Activated effector memory CD4-positive, alpha-beta T cell treated with anti-CD3 and anti-CD28 coated beads, Interleukin-2, amount 50 U/mL, for 16 hours (primary cell): ENCODE results near the gene SLC19A1.
"Not testable (repeated sequence)": the region's sequence is repeated elsewhere in the genome, so short reads cannot be mapped to it uniquely, and the experiment has no call there.

Experiments
- DNase-seq: peaks from one replicate; pipeline ENCODE4 v3.0.0-alpha.2; 2020

SLC19A1 gene

GRCh38 chr21:45531393-45532215 lies 10.6 kb downstream of the SLC19A1 start:
- DNase-seq, result peak; percentile 54

DNA sequence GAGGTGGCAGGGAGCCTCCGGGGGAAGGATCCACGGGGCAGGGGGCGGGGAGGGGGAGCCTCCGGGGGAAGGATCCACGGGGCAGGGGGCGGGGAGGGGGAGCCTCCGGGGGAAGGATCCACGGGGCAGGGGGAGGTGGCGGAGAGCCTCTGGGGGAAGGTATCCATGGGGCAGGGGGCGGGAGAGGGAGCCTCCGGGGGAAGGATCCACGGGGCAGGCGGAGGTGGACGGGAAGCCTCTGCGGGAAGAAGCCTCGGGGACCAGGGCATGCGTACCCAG lies 11.2 kb downstream of the SLC19A1 start:
- DNase-seq, result not testable (repeated sequence)

- peak; percentile 48 for DNase-seq
Observed at GRCh38 chr21:45530423-45531113, 11.7 kb downstream of the SLC19A1 start.

- DNase-seq, result peak; percentile 28
Observed at GRCh38 chr21:45529785-45530422, 12.3 kb downstream of the SLC19A1 start.

GRCh38 chr21:45528981-45529784 lies 13.1 kb downstream of the SLC19A1 start:
- peak; percentile 50 for DNase-seq

GRCh38 chr21:45528028-45528705 lies 14.1 kb downstream of the SLC19A1 start:
- peak; percentile 33 for DNase-seq

DNA sequence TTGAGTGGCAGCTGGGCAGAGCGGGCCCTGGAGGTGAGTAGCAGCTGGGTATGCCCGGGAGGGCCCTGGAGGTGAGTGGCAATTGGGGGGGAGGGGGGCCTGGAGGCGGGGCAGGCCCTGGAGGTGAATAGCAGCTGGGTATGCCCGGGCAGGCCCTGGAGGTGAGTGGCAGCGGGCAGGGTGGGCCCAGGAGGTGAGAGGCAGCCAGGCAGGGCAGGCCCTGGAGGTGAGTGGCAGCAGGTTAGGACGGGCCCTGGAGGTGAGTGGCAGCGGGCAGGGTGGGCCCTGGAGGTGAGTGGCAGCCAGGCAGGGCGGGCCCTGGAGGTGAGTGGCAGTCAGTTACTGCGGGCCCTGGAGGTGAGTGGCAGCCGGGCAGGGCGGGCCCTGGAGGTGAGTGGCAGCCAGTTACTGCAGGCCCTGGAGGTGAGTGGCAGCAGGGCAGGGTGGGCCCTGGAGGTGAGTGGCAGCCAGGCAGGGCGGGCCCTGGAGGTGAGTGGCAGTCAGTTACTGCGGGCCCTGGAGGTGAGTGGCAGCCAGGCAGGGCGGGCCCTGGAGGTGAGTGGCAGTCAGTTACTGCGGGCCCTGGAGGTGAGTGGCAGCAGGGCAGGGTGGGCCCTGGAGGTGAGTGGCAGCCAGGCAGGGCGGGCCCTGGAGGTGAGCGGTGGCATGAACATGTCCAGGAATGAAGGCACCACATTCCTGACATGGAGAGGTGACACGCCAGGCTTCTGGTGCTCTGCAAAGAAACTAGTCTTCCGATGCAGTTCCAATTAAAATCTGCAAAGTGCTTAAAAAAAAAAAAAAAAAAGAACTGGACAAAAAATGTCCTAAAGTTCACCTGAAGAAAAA lies 14.9 kb downstream of the SLC19A1 start:
- DNase-seq, result peak; percentile 36

GRCh38 chr21:45525910-45526306 lies 16.3 kb downstream of the SLC19A1 start:
- DNase-seq, result peak; percentile 22

GRCh38 chr21:45525153-45525909 lies 16.9 kb downstream of the SLC19A1 start:
- DNase-seq, result peak; percentile 55

DNA sequence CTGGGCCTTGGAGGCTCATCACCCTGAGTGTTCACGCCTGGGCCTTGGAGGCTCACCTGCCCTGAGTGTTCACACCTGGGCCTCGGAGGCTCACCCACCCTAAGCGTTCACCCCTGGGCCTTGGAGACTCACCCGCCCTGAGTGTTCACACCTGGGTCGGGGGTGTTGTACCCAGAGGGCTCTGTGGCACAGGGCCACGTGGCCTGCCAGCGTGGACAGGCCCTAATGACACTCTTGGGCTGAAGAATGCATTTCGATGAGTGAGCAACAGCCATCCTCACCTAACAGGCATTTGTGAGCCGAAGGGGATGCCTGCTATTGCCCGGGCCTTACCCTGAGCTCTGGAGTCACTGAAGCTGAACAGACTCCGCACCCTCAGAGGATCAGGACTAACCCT lies 17.5 kb downstream of the SLC19A1 start:
- DNase-seq, result peak; percentile 39

DNA sequence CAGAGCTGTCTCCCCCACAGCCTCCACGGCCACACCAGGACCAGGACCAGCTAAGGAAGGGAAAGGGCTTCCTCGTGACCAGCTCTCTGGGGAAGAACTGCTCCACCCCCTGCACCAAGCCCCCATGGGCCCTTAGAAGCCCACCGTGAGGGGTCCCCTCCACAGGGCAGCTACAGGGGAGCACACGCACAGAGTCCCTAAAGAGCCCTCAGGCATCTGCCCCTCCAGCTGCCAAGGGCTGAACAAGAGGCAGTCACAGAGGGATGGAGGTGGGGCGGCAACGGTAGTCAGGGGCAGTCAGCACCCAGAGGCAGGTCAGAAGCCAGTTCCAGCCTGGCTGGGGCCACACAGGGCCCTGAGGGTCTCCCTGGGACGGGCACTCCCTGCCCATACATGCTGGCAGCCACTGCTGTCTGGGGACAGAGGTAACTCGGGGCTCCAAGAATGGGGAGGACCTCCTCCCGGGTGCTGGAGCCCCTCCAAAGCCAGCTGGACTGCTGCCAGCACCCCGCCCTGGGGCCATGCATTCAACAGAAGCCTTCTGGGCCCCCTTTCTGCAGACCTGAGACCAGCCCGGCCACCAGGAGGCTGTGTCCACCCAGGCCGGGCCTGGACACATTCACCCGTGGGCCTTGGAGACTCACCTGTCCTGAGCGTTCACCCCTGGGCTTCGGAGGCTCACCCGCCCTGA lies 18.7 kb downstream of the SLC19A1 start:
- peak; percentile 56 for DNase-seq

DNA sequence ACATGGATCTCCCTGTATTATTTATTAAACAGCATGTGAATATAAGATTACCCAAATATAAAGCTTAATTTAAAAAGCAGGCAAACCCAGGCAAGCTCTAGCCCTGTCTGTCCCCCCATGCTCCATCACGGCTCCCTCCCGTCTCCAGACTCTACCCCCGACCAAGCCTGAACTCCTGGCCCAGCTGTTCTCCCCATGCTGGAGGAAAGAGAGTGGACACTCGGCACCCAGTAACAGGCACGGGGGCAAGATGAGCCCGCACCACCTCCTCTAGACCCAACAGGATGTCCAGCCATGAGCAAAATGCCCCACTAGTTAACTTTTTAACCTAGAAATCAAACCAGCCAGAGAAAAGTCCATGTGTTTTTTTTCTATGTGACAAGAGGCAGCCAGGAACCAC lies 19.3 kb downstream of the SLC19A1 start:
- peak; percentile 13 for DNase-seq

DNA sequence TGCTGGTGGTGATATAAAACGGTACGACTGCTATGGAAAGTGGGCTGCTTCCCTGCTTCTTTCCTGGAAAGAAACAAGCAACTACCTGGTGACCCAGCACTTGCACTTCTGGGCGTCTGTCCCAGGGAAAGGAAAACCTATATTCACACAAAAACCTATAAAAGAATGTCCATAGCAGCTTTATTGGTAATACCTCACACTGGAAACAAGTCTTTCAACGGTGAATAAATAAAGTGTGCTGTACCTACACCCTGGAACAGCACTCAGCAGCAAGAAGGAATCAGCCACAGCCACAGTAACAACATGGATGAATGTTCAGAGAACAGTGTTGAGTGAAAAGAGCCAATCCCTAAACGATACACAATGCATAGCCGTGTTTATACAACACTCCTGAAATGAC lies 19.9 kb downstream of the SLC19A1 start:
- DNase-seq, result no peak

GRCh38 chr21:45521241-45521640 lies 21.0 kb downstream of the SLC19A1 start:
- DNase-seq, result no peak

DNA sequence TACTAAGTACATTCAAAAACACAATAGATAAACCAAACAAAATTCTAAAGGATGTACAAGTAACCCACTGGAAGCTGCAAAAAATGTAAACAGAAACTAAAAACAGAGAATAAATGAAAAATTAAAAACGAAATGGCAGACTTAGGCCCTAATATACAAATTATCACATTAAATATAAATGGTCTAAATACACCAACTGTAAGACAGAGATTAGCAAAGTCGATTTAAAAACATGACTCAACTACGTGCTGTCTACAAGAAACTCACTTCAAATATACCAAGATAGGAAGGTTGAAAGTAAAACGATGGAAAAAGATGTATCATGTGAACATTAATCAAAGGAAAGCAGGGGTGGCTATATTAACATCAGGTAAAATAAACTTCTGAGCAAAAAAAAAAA lies 23.1 kb downstream of the SLC19A1 start:
- DNase-seq, result no peak

DNA sequence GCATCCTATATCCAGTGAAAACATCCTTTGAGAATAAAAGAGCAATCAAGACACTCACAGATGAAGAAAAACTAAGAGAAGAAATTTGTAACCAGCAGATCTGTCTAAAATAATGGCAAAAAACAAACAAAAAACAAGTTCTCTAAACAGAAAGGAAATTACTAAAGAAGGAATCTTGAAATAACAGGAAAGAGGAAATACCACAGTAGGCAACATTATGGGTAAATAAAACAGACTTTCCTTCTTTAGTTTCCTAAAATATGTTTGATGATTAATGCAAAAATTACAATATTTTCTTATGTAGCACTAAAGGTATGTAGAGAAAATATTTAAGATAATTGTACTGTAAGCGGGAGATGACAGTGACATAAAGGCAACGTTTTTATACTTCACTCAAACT lies 23.5 kb downstream of the SLC19A1 start:
- DNase-seq, result no peak

GRCh38 chr21:45517249-45518065 lies 24.8 kb downstream of the SLC19A1 start:
- no peak for DNase-seq

- no peak for DNase-seq
Observed at GRCh38 chr21:45516671-45517151, 25.5 kb downstream of the SLC19A1 start.

- no peak for DNase-seq
Observed at GRCh38 chr21:45516071-45516670, 26.1 kb downstream of the SLC19A1 start.
